A673 (cell line): Measurements from ENCODE around the gene RBM34. TPM values are rescaled to one million over a fixed set of nuclear protein-coding genes. Genes with fewer than 3 reads are reported as not detected.
A peak's percentile ranks its signal among the peaks of the same experiment; 100 is the strongest.

Experiments used
- BruUV-seq: library from RNA; stranded (reverse); fragments of 400-500 nt; replicated peaks from 2 replicates; lab custom pipeline; 2021; lab: Mats Ljungman, UMichigan
- CTCF ChIA-PET: fragments of 300-600 bp; sonication (Branson Sonifier 250); formaldehyde crosslinking; loops from one replicate; lab custom pipeline; 2022; ENCODE audit warnings: antibody characterized with exemption; lab: Charles Lee
- POLR2A ChIA-PET: fragments of 300-600 bp; sonication (Branson Sonifier 250); formaldehyde crosslinking; loops from one replicate; lab custom pipeline; 2022; ENCODE audit warnings: antibody characterized with exemption; ENCODE audit not compliant: low non-redundant PET; lab: Charles Lee
- DNase-seq: peaks from one replicate; pipeline ENCODE4 v3.0.0-alpha.2; 2015; ENCODE audit warnings: low spot score
- H3K27ac ChIP-seq: fragments of 200-600 bp; sonication (generic); 2 replicates; pipeline ENCODE4 v1.5.1; 2016; ENCODE audit warnings: mixed run types, low read depth, mild to moderate bottlenecking, mixed read lengths, antibody characterized with exemption, low read length; ENCODE audit not compliant: poor library complexity, severe bottlenecking
- H3K27me3 ChIP-seq: fragments of 200-600 bp; sonication (generic); replicated peaks from 2 replicates; pipeline ENCODE4 v1.6.1; 2017; ENCODE audit warnings: mixed run types, low read depth, mild to moderate bottlenecking, mixed read lengths, antibody characterized with exemption, low read length; ENCODE audit not compliant: insufficient read depth, poor library complexity
- H3K36me3 ChIP-seq: fragments of 200-600 bp; sonication (generic); 2 replicates; pipeline ENCODE4 v1.6.1; 2016; ENCODE audit warnings: mixed run types, mild to moderate bottlenecking, mixed read lengths, antibody characterized with exemption, low read length; ENCODE audit not compliant: insufficient read depth, poor library complexity, severe bottlenecking
- H3K4me1 ChIP-seq: fragments of 200-600 bp; sonication (generic); 2 replicates; pipeline ENCODE4 v1.6.1; 2017; ENCODE audit warnings: mixed run types, mild to moderate bottlenecking, mixed read lengths, antibody characterized with exemption, low read length; ENCODE audit not compliant: insufficient read depth, poor library complexity, severe bottlenecking
- H3K4me3 ChIP-seq: fragments of 200-600 bp; sonication (generic); 2 replicates; pipeline ENCODE4 v1.5.1; 2016; ENCODE audit warnings: low read depth, mixed run types, mild to moderate bottlenecking, mixed read lengths, low read length; ENCODE audit not compliant: poor library complexity, severe bottlenecking
- H3K9me3 ChIP-seq: fragments of 200-600 bp; sonication (generic); 2 replicates; pipeline ENCODE4 v1.6.1; 2016; ENCODE audit warnings: mixed run types, low read depth, mild to moderate bottlenecking, mixed read lengths, antibody characterized with exemption, low read length; ENCODE audit not compliant: poor library complexity, severe bottlenecking
- CTCF ChIP-seq: fragments of 300-800, 200-600 bp; sonication (generic); conservative IDR thresholded peaks from 2 replicates; pipeline ENCODE4 v1.5.1; 2017; ENCODE audit warnings: low read depth, mild to moderate bottlenecking, antibody characterized with exemption, low read length, moderate library complexity, mixed read lengths
- EZH2 ChIP-seq: fragments of 200-600 bp; sonication (generic); IDR thresholded peaks from 2 replicates; pipeline ENCODE4 v1.6.1; 2017; ENCODE audit warnings: borderline replicate concordance, low read depth, mild to moderate bottlenecking, mixed read lengths, antibody characterized with exemption, low read length; ENCODE audit not compliant: poor library complexity, severe bottlenecking
- intact Hi-C: fragments of 100-400 bp; cut with micrococcal nuclease; formaldehyde crosslinking; loops from one replicate; pipeline ENCODE4 v1.10.0; 2022; ENCODE audit not compliant: unreplicated experiment
- total RNA-seq: library from RNA; stranded (reverse); gene quantifications from 2 replicates; pipeline ENCODE4 v1.2.3, GENCODE V29; 2021

RBM34 gene
- total RNA-seq, 1 experiment from 2014 or later = 69.4 TPM

- BruUV-seq = no TSS peak
- no peak for DNase-seq
- CTCF ChIA-PET = no interaction called here
- POLR2A ChIA-PET = no interaction called here
- Histone ChIP-seq H3K36me3 (peaks cover 52% of the 10 kb centered on the region), H3K4me3 (no peak overlapping the region), H3K27ac (peak overlapping the region; percentile 57), H3K4me1 (no peaks in the 10 kb centered on the region), H3K9me3 (no peaks in the 10 kb centered on the region), H3K27me3 (no peaks in the 10 kb centered on the region)
- TF ChIP-seq EZH2 (no peak), CTCF (no peak)
- intact Hi-C loops = no loop called here
Observed at GRCh38 chr1:235113183-235113917, 47.7 kb downstream of the RBM34 start.

GRCh38 chr1:235112297-235113182 is 48.5 kb downstream of the RBM34 start:
- Histone ChIP-seq H3K36me3 (peaks cover 44% of the 10 kb centered on the region), H3K4me1 (no peaks in the 10 kb centered on the region), H3K27me3 (no peaks in the 10 kb centered on the region), H3K9me3 (no peaks in the 10 kb centered on the region), H3K27ac (peak overlapping the region; percentile 57), H3K4me3 (no peak overlapping the region)
- intact Hi-C loops = no loop called here
- no peak for TF ChIP-seq EZH2
- no peak for DNase-seq
- ChIA-PET POLR2A (no interaction called here), CTCF (no interaction called here)
- BruUV-seq = no TSS peak

GRCh38 chr1:235111107-235111506 is 49.9 kb downstream of the RBM34 start:
- ChIA-PET CTCF (no interaction called here), POLR2A (no interaction called here)
- Histone ChIP-seq H3K27ac (no peak overlapping the region), H3K27me3 (no peaks in the 10 kb centered on the region), H3K36me3 (peaks cover 41% of the 10 kb centered on the region), H3K4me1 (no peaks in the 10 kb centered on the region), H3K9me3 (no peaks in the 10 kb centered on the region), H3K4me3 (no peak overlapping the region)
- no peak for DNase-seq
- TF ChIP-seq EZH2 (no peak), CTCF (no peak)
- intact Hi-C loops = no loop called here
- BruUV-seq = no TSS peak
